CD4-positive, alpha-beta T cell treated with Interferon gamma for 1 hour (primary cell): ENCODE data around the gene TMEM132D.
"Not testable (repeated sequence)": the region's sequence is repeated elsewhere in the genome, so short reads cannot be mapped to it uniquely, and the experiment has no call there.

ENCODE experiments used
- DNase-seq: peaks from one replicate; pipeline ENCODE4 v3.0.0-alpha.2; 2020

The TMEM132D gene

DNA sequence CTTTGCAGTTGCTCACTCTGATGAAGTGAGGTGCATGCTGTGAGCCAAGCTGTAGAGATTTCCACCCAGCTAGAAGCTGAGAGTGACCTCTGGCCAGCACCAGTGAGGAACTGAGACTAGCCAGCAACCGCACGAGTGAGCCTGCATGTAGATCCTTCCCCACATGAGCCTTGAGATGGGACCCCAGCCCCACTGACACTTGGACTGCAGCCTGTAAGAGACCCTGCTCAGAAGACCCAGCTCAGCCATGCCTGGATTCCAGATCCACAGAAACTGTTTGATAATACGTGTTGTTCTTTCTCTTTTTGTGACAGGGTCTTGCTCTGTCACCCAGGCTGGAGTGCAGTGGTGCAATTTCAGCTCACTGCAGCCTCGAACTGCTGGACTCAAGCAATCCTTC lies 821.4 kb downstream of the TMEM132D start:
- DNase-seq: no peak

DNA sequence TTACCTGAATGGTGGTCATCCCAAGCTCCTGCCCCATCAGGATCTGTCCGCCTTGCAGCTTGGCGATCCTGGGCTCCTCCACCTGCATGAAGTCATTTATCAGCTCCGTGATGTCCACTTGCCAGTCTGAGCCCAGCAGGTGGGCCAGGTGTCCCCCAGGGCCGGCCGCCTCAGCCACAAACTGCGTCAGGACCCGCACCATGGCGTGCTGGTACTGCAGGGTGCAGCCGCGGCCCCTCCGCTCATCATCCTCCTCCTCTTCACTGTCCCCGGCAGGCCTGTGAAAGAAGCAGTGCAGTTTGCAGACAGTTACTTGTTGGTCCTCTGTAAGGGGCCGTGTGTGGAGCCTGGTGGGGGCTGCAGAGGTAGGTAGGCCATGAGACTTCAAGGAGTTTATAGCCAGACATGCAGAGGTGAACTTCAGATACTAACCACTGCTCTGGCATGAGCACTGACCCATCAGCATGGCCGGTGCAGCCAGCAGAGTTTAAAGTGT lies 822.0 kb downstream of the TMEM132D start:
- DNase-seq: no peak

DNA sequence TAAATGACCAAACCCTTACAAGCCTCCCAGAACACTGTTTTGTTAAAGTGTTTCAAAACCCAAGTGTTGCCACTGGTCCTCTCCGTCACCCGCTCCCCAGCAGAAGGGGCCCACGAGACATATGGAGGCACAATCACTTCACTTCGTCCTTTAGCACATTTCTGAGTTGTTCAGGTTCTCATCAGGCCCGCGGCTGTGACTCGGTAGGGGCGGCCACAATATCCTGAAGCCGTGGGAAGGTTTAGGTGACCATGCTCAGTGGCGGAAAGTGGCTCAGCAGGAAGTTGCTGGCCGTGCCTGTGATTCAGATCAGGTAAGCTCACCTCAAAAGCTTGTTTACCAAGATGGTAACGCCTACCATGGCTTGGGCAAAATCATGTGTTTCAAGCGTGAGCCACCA lies 823.0 kb downstream of the TMEM132D start:
- DNase-seq: no peak

GRCh38 chr12:129080391-129080790 lies 823.4 kb downstream of the TMEM132D start:
- DNase-seq: no peak

- DNase-seq: no peak
These were observed 824.1 kb downstream of the TMEM132D start for GRCh38 chr12:129079719-129080118.

GRCh38 chr12:129076441-129077320 lies 827.1 kb downstream of the TMEM132D start:
- DNase-seq: no peak

DNA sequence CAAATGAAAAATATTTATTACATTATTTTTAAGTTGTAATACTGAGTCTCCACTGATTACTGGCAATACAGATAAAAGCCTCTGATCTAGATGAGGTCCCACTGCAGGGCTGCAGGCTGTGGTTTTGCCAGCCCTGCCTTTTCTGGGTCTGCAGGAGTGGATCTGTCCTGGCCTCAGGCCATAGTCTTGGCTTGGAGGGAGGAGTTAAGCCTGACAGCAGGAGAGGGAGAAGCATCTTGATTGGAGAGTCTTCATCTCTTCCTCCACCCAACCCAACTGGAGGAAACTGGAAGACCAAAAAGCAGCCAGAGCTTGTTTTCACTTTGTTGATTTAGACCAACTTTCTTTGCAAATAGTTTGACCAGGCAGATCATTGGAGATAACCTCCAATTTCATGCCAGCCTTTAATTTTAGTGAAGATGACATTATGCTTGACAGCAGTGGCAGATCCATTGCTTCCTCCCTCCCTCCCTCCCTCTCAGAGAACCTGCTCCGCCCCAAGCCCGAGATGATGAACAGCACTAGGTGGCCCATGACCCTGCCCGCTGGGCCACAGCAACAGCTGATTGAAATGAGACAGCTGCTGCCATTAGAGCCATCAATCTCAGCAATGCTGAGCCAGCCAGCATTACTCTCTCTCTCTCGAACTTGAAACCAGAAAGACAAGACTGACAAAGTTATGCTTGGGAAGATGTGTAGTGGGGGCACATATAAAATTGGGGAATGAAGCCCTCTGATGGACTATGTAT lies 828.2 kb downstream of the TMEM132D start:
- no peak for DNase-seq

- DNase-seq: no peak
These were observed 829.4 kb downstream of the TMEM132D start for GRCh38 chr12:129074379-129074778.

- DNase-seq: no peak
These were observed 830.5 kb downstream of the TMEM132D start for GRCh38 chr12:129073157-129073915.

DNA sequence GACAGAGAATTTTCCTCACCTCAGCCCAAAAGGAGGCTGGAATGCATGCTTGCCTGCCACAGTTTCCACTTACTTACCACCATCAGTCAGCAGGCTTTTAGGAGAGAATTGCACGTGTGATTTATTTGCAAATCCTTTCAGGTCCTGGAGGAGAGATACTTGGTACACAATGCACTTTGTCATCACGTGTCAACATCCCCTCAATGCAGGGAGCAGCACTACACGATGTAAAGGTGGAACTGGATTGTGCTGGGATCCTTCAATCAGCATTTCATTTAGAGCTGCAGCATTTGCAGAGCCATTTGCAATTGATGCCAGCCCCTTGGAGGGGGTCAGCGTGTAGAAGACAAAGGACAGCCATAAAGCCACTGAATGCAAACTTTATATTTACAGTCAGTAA lies 832.5 kb downstream of the TMEM132D start:
- no peak for DNase-seq

DNA sequence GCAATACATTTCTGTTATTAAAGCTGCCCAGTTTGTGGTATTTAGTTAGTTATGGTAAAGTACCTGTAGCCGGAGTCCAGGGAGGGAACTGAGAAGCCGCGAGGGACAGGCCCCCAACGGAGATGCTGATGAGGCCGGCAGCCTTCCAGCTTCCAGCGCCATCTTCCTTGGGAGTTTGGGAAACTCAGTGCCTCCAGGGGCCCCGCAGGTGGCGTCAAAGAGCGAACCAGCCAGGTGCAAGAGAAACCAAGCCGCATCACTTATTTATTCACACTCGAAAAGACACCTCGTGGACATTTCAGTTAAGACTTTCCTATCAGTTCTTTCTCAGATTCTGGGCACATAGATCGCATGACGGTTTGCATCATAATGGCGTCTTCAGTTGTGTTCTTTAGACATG lies 833.9 kb downstream of the TMEM132D start:
- DNase-seq: no peak

DNA sequence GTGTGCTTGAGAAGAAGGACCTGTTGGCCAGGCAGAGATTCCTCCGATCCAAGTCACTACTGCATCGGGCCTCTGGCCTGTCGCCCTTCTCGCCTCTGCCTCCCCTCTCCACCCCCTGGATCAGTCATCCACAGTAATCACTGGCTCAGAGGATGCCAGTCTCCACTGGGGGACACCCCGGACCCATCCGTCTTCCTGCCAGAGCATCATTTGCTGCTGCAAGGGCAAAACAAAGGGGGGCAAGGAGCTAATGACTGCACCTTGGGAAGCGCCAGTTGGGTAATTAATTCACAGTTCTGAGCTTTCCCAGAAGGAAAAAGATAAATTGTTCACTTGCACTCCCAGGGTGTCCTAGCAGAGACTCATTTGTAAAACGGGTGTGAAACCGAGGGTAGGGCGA lies 835.1 kb downstream of the TMEM132D start:
- DNase-seq: no peak

DNA sequence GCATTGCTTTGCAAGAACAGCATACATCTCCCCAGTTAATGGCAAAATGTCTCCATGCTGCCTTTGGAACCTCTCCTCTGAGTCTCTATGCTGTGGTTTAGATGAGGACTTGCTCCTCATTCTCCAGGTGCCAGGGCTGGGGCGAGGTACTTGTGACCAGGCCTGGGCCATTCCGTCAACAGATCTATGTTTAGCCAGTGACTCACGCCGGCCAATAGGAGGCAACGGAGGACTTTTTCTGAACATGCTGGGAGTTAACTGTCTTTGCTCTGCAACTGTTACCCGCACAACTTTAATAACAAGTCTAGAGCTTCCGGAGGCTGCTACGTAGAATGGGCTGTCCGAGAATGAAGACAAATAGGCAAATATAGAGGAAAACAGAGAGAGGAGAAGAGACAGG lies 836.3 kb downstream of the TMEM132D start:
- no peak for DNase-seq

DNA sequence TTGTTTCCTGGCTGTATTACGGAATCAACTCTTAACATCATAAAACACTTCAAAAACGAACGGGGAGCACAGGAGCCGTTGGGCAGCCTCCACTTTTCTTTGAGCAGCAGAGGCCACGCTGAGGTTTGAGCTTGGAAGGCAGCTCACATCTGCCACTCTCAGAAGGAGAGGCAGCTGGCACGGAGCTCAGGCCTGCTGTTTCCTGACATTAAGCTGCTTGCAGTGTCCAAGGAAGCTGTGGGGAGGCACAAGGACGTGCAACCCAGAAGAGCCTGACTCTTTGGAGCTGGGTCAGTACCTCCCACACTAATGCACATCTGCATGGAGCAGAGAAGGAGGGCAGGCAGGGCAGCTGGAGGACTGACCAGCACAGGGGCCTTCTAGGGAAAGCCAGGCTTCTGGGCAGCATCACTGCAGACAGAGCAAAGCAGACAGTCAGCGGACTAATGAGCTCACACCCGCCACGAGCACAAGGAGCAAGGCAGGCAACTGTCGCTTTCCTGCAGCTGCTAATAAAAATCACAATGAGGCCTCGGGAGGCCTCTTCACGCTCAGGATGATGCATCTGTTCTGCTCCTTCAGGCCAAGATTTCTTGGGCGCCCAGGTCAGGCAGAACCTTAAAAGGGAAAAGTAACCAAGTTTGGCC lies 839.5 kb downstream of the TMEM132D start:
- DNase-seq: no peak

DNA sequence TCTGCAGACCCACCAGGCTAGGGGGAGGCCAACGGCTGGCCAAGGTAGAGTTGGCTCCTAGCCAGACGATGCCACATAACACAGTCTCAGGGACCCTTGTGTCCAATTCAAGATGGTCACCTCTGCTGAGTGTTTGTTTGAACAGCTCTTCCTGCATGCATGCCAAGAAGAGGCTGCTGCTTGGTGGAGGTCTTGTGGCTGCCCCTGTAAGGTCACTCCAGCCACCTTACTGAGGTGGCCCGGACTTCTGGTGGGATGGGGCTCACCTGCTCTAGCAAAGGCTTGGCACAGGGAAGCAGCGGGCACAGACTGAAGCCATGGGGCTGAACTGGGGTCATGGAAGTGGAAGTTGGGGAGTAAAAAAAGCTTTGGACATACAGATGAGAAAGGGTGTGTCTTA lies 840.2 kb downstream of the TMEM132D start:
- DNase-seq: no peak

GRCh38 chr12:129053232-129053631 lies 850.6 kb downstream of the TMEM132D start:
- no peak for DNase-seq

DNA sequence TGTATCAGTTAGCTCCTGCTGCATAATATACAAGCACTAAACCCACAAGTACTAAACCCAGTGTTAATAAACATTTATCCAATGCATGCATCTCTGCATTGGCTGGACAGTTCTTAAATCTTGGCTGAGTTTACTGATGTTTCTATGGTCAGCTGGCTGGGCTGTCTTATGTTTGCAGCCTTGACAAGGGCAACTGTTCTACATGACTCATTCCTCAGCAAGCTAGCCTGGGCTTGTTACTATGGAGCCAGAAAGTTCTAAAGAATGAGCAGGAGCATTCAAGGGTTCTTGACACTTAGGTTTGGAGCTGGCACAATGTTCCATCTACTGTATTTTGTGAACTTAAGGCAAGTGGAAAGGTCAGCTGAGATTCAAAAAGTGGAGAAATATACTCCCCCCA lies 851.5 kb downstream of the TMEM132D start:
- no peak for DNase-seq

- no peak for DNase-seq
These were observed 853.9 kb downstream of the TMEM132D start for GRCh38 chr12:129049917-129050316.

- not testable (repeated sequence) for DNase-seq
These were observed 860.5 kb downstream of the TMEM132D start for GRCh38 chr12:129043334-129043733.

GRCh38 chr12:129036135-129036534 lies 867.7 kb downstream of the TMEM132D start:
- no peak for DNase-seq

DNA sequence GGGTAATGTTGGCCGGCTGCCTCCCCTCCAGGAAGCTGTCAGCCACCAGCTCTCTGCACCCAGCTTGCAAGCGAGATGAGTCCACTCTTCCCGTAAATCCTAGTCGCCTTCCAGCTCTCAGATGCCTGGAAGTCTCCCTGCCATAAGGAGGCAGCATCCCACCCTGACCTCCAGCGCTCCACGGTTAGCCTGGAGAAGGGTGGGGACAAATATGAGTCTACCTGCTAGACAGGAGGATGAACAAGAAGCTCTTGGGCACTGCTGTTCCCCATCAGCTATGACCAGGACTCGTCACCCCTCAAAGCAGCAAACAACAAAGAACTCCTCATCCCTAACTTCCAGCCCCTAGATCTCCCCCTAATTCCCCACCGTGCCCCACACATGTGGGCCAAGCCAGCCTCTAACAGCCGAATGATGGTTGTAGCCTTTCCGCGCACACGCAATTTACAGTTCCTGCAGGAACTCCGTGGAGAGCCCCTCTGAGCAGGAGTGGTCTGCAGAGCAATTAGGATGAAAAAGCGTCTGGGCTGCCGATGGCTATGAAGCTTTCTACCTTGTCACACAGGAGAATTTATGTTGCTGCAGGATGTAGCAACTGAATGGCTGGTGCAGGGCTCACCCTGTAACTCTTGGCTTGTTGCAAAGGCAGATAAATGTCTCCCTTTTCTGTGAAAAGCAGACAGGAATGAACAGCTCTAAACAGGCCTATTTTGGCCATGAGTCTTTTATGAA lies 869.1 kb downstream of the TMEM132D start:
- DNase-seq: no peak

- no peak for DNase-seq
These were observed 875.0 kb downstream of the TMEM132D start for GRCh38 chr12:129028844-129029243.
